Activated effector memory CD4-positive, alpha-beta T cell treated with anti-CD3 and anti-CD28 coated beads, Interleukin-2, amount 50 U/mL, for 16 hours (primary cell): Measurements from ENCODE around the gene MTHFSD.

Experiments used
- DNase-seq: peaks from one replicate; pipeline ENCODE4 v3.0.0-alpha.2; 2020

The MTHFSD gene

DNA sequence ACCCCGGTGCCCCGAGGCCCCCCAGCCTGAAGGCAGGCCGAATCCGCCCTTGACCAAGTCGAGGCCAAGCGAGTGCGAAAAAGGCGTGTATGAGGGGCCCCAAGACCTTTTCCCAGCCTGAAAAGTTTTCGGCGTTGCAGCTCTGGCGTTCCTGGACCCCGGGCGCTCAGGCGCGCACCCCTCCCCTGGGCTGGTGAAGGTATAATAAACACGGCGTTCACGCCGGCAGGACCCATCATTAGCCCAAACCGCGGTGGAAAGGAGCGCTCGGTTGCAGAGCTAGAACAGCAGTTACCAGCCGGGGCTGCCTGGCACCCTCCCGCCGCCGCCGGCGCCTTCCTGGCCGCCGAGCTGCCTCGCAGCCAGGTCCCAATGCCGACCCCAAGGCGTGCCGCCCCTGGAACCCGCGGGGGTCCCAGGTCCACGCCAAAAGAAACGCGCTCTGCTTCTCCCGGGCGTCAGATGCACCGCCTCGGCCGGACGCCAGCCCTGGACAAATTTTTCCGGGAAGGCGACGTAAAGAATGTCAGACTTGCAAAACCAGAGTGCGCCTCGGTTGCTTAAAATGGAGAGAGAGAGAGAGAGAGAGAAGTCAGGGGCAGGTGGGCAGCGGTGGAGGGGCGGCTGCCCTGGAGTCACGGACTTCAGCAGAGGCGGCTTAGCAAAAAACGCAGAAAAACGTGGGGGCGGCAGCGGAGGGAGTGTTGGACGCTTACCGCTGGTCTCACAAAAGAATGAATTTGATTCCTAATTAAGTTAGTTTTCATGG, 56.2 kb downstream of the MTHFSD start:
- DNase-seq: no peak

DNA sequence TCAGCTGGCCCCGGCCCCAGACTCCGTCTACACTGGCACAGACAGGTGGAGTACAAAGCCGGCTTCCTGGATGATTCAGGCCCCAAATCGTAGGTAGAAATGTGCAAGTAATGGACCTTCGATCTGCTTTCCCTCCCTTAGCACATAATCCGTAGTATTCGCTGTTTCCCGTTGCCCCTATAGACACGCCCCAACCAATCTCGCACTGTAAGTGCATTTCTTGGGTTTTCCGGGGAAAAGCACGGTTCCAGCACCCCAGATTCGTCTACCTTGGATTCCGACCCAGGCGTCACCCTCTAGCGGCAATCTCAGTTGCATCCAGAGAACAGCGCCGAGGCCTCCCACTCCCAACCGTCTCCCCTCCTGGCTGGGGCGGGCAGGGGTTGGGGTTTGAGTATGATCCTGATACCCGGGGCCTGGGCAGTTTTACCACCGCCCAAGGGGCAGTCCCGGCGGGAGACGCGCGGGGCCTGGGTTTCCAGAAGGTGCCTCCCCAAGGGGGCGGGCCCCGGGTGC, 56.8 kb downstream of the MTHFSD start:
- no peak for DNase-seq

DNA sequence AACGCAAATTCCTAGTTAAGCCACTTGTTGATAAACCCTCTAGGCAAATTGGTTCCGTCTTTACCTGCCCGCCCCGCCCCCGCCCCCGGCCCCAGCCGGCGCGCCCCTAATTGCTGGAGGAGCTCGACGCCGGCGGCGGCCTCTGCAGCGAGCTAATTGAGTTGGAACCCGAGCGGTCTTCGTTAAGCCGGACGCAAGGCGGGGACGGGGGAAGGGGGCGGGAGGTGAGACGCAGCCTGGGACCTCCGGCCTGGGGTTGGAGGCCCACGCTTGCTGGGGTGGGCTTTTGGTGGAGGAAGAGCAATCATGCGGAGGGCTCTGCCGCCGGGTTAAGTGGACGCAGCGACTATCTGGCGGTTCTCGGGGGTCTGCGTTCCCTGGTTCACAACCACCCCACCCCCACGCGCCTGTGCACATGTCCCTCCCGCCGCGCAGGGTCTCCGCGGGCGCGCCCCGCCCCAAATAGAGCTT, 57.4 kb downstream of the MTHFSD start:
- DNase-seq: no peak

DNA sequence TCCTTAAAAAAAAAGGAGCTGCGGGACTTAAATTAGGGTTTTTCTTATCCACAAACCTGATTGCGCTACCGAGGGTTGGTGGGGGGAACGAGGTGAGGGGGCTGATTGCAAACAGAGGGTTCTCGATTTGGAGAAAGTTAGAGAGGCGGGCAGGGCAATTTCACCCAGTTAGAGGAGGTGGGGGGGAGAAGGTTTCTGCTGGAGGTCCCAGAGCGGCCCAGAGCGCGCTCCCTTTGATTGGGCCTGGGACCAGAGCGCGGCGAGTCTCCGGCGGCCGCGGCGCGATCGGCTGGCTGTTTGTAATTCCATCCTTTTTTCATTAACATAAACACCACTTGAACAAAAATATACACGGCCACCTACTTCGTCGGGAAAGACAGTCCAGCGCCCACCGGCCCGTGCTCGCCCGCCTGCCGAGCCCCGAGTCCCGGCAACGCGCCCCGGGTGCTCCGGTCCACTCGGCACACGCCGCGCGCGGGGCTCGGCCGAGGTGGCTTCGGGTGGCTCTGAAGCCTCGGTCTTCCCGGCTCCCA, 58.0 kb downstream of the MTHFSD start:
- DNase-seq: no peak

DNA sequence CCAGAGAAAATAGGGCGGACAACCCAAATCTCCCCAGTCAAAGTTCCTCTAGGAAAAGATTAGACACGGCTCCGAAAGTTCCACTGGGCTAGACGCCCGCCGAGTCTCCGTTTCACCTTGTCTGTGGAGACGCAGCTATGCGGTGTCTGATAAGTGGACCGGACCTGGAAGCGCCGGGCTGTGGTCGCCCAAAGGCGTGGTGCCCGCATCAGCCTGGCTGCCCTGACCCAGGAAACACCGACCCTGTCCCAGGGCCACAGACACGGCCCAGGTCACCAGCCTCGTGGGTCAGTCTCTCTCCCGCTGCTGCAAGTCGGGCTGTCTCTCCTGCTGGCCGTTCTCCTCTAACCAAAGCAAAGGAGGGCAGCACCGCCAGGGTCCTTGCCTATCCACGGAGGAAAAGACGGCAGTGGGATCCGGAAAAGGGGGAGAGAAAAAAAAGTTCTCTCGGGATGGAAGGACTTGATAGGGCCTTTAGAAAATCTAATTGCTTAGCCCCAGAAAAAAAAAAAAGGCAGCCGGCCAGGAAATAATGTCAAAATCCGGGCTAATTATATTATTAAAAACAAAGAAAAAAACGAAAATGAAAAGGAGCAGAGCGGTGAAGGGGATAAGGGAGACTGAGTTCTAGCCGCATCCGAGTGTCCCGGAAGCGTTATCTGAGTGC, 58.6 kb downstream of the MTHFSD start:
- DNase-seq: no peak

DNA sequence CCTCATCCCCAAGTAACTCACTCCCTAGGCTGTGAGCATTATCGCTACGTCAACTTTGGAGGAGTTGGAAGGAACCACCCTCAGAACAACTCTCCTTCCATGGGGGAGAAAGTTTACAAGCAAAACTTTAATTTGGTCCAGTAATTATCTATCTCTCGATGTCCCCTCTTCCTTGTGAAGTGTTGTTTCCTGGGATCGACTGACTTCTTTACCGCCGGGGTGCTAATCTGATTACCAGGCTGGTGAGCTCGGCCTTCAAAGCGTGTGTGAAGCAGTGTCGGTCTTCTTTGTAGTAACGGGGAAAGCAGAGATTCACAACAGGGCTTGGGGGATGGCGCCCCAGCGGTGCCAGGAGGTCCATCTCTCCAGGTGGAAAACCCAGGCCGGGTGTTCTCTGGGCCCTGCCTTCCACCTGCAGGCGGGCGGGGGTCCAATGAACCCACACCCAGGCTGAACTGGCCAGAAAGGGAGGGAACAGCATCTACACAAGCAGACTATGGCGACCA, 59.2 kb downstream of the MTHFSD start:
- DNase-seq: no peak

DNA sequence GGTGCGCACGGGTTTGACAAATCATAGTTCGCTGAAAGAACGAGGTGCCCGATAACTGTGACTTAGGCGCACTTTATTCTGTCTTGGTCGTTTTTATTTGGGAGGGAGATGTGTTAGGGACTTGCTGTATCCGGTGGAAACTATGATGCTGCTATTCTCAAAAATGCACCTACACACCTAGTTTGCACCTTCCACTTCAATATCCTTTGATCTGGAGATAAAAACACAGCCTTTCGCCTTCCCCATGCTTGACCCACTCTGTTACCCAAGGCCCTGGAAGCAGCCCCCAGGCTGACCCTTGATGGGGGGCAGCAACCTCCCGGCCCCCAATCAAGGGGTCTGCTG, 59.7 kb downstream of the MTHFSD start:
- no peak for DNase-seq

DNA sequence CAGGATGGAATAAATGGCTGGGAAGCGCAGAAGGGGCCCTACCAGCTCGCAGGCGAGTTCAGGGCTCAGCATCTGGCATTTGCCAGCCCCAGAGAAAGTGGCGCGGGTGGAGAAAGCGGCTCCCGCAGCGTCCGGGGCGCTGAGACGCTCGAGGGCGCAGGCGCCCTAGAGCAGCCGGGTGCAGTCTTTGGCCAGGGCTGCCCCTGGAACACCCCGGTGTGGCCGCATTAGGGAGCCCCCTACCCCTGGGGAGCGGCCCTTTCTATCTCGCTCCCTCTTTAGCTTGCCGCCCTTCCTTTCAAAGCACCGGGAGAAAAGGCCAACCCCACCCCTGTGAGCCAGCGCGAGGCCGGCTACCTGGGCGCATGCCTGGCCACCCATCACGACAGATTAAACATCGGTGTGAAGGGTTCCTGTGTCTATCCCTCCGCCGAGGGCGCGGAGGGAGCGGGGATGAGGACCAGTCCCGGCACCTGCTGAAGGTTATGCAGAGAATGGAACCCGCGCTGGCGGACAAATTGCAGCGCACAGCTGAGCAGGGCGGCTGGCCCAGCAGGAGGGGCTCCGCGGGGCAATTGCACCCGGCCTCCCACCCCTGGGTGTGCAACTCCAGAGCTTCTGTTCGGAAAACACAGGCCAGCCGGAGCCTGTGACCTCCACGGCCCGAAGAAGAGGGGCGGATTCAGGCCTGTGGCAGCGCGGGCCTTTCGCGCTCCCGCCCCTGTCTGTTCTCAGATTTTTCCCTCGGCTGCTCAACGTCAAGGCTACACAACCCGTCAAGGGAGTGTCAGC, 60.3 kb downstream of the MTHFSD start:
- DNase-seq: no peak

DNA sequence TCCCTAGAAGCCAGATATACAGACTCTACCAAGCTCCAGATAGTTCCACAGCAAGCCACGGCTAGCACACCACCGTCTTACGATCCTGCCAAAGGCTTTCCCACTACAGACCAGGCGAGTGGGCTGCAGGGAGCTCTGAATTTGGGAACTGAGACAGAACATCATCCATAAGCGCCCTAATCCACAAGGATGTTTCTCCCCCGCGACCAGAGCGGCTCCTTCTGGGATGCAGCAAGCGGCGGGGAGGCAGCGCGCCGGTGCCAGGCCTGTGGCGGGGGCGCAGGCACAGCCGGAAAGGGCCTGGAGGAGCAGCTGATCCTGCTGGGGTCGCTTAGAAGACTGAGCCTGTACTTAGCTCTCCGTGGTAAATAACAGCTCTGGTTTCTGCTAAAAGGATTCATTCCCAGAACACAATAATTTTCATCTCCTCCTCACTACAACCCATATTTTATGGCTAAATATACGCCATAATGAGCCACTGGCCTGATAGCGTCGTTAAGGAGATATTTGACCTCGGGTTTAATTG, 60.9 kb downstream of the MTHFSD start:
- no peak for DNase-seq

DNA sequence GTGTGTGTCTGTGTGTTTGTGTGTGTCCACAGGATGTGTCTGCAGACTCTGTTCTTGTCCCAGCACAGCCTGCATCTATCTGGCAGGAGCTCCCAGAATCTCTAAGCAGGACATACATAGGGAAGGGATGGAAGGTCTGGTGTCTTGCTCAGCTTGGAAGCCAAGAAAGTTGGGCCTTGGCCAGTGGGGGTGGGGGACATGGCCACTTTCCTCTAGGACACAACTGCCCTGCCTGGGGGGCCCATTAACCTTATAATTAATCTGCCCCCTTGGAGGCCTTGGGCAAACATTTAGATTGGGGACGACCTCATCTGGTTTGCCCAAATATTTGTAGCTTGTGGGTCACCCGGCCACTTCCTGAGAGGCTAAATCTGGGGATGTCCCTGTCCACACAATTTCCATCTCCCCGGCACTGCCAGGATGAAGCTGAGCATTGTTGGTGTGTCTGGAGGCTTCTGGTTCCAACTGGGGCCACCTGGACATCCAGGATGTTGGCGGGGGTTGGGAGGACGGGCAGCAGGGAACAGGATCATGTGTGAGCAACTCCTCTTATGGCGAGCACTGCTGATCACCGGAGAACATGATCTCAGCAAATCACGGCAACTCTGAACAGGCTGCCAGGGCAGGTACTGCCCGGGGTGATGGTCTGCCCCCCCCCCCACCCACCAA, 61.9 kb downstream of the MTHFSD start:
- no peak for DNase-seq

DNA sequence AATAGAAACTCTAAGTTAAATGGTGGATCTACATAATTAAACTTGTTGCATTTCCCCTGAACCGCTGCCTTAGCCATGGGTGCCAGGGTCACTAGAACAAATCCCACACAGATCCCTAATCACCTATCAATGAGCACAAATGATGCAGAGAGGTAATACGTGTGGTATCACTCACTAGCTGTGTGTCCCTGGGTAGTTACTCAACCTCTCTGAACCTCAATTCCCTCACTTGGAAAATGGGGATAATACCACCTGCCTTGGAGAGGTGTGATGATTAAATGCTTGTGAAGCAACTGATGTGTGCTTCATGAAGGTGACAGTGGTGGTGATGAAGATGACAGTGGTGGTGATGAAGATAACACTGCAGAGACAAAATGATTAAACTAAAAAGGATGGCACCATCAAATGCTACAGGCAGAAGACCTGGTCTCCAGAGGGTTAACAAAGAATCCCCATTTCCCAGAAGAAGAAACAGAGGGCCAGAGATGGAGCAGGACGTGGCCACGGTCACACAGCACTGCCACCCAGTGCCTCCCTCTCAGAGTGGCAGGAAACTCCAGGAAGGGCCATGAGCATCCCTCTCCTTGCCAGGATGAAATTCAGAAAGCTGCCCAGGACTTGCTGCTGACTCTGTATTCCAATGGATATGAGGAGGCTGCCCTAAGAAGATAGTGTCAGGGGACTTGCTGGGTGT, 62.6 kb downstream of the MTHFSD start:
- DNase-seq: no peak

DNA sequence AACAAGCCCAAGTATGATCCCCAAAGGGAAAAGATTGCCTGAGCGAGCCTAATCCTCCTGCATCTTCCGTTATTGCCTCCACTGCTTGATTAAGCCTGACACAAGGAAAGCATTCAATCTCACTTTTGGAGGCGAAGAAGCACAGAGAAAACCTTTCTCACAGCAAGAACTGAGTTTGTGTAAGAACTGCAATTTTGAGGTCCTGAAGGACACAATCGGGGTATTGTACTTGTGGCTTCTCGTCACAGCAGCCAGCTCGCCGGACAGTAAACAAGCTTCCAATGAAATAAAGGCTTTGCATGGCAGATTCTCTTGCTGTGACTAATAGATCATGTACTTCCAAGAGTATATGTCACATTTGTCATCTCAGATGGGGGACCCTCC, 63.4 kb downstream of the MTHFSD start:
- DNase-seq: no peak

DNA sequence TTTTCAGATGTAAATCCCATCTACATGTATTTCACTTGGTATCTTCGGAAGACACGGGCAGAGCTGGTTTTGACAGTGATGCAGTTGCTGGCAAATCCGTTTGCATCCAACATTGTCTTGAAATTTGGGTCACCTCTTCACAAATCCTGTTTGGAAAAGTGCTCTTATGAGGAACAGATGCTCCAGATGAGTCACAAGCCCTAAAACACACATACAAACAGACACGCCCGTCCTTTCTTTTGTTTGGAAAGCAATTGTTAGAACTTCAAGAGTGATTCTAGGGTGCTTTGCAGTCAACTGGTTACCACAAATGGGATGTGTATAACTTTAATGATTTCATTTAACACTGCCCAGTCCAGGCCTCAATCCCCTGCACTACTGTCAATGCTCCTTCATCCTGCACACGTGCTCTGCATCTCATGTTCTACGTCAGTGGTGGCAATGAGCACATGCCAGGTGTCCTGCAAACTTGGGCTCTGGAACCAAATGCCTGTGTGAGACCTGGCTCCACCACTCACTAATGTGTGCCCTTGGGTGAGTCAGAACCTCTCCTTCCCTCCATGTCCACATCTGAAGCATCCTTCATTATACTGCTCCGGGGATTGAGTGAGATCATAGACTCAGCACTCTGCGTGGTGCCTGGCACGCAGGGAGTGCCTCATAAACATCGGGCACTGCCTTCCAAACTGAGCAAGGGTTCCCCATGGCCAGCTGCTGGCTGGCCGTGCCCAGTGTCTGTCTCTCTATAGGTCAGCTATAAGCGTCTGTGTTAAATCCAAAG, 64.0 kb downstream of the MTHFSD start:
- DNase-seq: no peak

DNA sequence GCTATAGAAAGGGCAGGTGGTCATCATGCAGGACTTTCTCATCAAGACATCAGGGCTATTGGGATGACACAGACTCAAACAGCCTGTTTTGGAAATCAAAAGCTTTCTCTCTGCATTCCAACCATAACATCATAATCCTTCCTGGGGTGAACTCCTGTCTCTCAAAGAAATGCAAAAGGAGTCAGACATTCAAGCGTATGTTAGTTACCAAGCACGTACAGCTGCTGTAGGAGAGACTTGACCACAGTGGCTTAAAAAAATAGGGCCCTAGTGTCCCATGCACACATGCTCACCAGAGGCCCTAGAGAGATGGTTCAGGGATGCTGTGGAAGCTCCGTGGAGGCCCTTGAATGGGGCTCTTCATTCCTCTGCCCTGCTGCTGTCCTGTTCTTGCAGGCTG, 69.3 kb downstream of the MTHFSD start:
- DNase-seq: no peak

DNA sequence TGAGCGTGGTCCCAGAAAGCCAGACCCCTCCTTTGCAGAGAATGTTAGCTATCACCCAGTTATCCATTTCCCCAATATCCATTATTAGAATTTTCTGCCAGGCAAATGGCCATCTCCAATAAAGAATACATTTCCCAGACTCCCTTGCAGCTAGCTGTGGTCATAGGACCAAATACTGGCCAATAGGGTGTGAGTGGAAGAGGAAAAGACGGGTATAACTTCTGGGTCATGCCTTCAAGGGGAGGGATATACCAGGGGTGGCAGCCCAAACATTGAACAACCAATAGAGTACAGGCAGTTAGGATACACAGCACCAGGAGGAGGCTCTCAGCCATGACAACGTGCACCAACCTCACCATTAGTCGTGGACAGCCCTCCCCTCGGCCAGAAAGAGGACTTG, 70.8 kb downstream of the MTHFSD start:
- DNase-seq: no peak

DNA sequence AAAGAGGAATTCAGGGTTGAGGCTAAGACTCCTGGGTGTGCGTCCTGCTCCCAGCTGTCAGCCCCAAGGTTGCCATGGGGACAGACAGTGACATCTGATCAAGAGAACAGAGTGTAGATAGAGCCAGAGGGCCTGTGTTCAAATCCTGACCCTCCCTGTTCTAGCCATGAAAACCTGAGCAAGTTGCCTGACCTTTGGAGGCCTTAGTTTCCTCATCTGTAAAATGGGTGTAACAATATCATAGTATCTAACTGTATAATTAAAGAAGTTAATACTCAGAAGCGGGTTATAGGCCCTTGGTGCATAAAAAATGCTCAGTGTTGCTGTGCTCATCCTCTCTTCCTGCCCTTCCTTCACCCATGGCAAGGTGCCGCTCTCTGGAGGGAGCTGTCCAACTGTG, 73.4 kb downstream of the MTHFSD start:
- no peak for DNase-seq

DNA sequence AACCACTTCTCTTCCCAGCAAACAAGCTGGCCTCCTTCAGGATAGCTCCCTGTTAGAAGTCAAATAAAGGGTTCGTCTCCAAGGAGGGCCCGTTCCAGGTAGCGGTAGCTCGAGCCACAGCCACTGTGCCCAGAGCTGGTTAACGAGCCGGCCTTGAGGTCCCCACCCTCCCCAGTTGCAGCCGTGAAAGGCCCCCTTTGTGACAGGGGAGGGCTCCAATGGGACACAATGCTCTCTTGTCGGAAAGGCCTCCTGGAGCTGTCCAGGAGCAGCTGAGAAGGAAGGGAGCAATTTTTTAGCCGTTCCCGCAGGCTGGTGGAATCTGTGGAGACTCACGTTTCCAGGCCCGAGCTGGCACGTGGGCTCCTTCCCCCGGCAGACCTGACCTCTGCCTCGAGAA, 74.6 kb downstream of the MTHFSD start:
- DNase-seq: no peak
